ENCODE measurements around the gene HSPG2.
"Not testable (repeated sequence)": the region's sequence is repeated elsewhere in the genome, so short reads cannot be mapped to it uniquely, and the experiment has no call there.

HSPG2 gene

DNA sequence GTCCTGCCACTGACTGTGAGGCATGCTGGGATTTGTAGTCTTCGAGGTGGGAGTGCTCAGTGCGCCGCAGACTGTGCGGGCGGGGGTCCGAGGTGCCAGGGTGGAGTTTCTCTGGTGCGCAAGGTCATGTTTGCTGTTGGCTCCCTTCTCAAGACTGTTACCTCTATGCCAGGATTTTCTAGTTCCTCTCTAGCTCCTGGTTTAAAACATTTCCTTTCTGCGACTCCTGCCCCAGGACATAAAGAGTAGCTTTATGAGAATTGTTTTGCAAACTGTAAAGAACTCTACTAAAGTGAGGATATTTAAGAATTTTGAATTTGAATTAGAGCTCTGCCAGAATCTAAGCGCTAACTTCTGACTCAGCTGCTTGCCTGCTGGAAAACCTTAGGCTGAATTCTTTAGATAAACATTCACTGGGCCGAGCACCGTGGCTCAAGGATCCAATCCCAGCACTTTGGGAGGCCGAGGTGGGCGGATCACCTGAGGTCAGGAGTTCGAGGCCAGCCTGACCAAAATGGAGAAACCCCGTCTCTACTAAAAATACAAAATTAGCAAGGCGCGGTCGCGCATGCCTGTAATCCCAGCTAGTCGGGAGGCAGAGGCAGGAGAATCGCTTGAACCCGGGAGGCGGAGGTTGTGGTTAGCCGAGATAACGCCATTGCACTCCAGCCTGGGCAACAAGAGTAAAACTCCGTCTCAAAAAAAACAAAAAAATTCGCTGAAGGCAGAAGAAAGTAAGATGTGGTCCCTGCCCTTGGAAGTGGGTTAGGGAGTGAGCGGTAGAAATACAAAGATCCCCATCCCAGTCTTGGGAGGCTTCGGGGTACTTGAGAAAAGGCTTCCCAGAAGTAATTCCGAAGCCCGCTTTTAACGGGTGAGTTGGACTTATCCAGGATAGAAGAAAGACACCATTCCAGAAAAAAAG is 153.2 kb downstream of the HSPG2 start:
- no peak for DNase-seq

DNA sequence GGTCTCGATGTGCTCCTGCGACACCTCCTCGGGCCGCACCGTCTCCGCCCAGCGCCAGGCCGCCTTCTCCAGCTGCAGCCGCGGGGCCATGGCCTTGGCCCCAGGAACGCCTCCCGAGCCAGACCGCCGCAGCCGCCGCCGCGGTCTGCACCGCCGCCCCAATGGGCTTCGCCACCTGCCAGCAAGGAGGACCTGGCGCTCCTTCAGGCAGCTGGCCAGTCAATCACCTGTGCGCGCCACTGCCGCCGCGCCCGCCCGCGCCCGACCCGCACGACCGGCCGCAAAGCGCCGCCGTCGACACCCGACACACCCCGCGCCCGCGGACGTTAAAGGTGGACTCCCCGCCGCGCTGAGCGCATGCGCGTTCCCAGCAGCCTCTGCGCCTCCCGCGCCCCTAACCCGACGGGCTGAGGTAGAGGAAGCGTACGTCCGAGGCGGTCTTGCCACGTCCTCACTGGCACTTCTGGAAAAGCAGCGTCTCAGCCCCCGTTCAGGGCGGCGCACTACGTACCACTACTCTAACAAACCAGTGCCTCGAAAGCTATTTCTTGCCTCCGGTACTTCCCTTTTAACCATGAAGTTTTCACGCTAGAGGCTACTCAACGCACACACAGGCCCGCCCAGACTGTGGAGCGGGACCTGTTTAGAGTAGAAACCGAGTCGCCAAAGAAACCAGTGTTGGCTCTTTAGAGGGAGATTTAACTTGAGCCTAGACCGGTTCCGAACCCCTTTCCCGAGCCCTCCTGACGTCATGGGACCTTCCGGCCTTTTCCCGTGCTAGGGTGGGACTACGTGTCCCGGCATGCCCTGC is 154.0 kb downstream of the HSPG2 start, which contains the start of gene USP48:
Gene USP48, minus strand, starts transcription at position 282 of the 811 bp plus-strand sequence. Its CDS starts 192 bp downstream, at position 90.
- DNase-seq, result peak; percentile 93 to 95

DNA sequence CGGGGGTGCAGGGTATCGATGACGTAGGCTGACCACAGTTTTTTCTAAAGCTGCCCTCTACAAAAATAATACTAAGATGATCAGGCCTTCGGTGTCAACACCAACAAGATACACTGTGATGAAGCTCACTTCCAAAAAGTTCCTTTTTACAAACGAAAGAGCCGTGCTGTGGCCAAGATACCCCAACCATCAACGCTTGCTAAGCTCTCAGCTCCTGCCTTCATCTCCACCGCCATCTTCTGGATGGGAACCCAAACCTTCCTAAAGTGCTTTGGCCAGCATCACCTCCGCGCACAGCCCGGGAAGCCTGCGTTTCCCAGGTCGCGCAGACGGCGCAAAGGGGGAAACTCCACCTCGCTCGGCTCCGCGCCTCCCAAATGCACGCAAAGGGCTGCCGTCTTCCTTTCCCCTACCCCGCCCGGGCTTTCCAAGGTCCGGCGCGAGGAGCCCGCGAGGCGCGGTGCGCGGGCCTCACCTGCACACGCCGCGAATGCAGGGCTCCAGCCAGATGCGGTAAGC is 154.7 kb downstream of the HSPG2 start:
- DNase-seq, result peak; percentile 55 to 66

DNA sequence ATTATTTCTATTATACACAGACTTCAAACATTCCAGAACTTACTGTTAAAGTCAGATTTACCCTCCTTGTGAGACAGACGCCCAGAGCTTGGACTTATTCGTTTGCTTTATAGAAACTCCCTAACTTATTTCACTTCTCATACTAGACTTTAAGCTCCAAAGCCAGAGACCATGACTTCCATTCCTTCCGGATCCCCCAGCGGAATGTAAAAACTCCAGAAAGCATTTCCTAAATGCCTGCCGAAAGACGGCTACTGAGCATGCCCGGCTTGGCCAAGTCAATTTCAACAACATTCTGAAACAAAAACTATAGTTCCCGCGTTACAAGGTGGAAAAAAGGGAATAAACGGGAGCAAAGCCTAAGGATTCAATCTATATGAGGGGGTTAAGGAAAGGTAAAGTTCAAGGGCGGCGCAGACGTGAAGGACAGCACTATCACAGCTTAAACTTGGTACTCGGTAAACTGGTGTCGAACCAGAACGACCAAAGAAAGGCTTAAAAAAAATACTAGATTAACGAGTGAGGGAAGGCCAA is 155.2 kb downstream of the HSPG2 start:
- no peak for DNase-seq

GRCh38 chr1:21779613-21780521 is 157.2 kb downstream of the HSPG2 start:
- DNase-seq, result no peak

DNA sequence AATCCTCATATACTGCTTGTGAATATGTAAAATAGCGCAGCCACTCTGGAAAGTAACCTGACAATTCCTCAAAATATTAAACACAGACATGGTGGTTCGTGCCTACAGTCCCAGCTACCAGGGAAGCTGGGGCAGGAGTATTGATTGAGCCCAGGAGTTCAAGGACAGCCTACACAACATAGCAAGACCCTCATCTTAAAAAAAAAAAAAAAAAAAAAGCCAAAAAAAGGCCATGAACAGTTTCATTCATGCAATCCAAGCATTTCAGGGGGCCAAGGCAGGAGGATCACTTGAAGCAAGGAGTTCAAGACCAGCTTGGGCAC is 158.7 kb downstream of the HSPG2 start:
- no peak for DNase-seq

GRCh38 chr1:21776925-21777324 is 160.2 kb downstream of the HSPG2 start:
- DNase-seq, result not testable (repeated sequence)

DNA sequence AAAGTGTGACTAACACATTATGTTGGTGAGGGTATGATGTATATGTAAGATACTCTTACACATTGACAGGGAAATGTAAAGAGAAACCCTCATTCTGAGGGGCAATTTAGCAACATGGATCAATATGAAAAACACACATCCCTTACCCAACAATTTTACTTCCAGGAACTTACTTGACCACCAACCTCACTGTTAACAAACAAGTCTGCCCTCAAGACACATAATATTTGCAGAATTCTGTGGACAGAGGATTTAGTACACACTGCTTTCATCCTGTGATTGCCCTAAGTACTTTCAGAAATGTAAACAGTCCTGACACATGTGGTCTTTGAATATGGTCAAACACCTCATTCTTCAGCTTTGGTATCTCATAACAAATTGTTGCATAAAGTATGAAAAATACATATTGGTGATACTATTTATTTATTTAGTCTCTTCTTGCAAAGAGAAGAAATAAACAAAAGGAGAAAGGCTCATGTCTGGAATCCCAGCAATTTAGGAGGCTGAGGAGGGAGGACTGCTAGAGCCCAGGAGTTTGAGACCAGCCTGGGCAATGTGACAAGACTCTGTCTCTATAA is 161.0 kb downstream of the HSPG2 start:
- DNase-seq, result no peak

DNA sequence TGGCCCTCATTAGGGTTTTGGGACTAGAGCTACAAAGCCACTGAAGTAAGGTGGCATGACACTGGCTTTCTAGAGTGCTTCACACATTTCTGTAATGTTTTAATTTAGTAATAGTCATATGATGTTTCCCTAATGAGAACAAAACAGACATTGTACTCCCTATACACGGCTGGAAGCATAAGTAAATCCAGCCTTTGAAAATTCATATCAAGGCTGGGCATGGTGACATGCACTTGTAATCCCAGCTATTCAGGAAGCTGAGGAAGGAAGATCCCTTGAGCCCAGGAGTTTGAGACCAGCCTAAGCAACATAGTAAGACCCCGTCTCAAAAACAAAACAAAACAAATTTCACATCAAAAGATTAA is 161.6 kb downstream of the HSPG2 start:
- DNase-seq, result no peak

GRCh38 chr1:21774835-21775549 is 162.1 kb downstream of the HSPG2 start:
- no peak for DNase-seq

GRCh38 chr1:21773585-21773984 is 163.5 kb downstream of the HSPG2 start:
- no peak for DNase-seq

Measured in NCI-H524 (cell line).